ENCODE data around the gene SLC6A3.
"Not testable (repeated sequence)": the region's sequence is repeated elsewhere in the genome, so short reads cannot be mapped to it uniquely, and the experiment has no call there.

Gene SLC6A3

DNA sequence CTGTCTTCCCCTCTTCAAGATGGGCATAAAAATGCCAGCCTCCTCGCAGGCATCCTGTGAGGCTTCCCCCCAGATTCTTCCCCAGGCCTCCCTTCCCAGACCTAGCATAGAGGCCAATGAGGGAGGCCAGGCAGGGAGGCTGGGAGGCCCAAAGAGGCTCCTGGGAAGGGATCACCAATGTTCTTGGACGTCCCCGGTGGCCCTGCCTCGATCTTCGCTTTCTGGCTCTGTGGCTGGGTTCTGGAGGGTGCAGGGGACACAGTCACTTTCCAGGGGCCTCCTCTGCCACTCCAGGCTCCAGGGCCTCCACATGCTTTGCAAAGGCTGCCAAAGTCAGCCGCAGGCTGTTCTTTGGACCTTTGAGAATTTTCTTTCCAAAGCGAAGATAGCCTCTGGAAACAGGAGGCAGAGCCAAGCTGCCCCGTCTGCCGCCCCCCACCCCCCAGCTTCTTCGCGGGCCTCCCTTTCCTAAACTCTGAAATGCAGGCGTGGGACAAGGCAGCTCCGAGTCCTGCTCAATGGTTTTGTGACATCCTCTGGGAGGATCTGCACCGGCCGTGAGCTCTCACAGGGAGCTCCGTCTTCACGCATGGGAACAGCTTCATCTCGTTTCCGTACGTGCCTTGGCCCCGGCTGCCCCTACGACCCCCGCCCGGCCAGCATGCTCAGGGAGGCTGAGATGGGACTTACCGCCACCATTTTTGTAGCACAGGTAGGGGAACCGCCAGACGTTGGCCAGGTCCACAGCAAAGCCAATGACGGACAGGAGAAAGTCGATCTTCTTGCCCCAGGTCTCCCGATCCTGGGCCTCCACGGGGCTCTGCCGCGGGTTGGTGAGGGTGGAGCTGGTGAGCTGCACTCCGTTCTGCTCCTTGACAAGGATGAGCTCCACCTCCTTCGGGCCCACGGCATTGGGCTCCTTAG is 2.8 kb downstream of the SLC6A3 start:
- DNase-seq (ENCODE audit: low read depth in 2 of 2): no peak

DNA sequence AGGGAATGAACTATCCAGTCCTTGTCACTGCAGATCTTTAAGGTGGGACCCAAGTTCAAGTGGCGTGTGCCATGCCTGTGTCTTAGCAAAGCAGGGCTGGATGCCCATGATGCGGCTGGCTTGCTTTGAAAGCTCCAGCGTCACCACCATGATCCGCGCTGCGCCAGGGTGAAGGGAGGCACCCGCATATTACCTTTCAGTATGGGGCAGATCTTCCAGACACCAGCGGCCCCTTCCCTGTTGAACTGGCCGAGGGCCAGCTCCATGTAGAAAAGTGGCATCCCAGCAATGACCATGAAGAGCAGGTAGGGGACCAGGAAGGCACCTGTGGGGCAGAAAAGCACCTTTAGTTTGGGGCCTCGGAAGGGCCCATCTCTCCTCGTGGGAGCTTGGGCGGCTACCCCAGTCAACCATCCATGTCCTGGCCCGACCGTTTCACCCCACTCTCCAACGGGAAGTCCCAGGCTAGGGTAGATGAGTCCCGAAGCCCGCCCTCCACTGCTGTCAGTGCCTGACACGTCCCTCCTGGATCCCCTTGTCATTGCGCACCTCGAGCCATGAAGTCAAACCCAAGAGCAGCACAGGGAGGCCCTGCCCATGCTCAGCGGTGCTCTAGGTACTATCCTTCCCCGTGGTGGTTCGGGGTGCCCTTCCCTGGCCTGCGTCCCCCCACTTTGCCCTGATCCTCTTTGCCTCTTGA is 3.9 kb downstream of the SLC6A3 start:
- DNase-seq (ENCODE audit: low read depth in 2 of 2): no peak

DNA sequence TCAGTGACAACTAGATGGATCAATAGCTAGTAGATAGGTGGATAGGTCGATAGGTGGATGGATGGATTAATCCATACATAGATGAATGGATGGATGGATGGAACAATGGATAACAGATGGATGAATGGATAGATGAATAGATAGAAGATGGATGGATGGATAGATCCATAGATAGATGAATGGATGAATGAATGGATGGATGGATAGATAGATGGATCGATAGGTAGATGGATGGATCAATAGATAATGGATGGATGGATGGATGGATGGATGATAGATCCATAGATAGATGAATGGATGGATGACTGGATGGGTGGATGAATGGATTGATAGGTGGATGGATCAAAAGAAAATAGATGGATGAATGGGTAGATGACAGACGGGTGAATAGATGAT is 5.1 kb downstream of the SLC6A3 start:
- no peak for DNase-seq (ENCODE audit: low read depth in 2 of 2)

DNA sequence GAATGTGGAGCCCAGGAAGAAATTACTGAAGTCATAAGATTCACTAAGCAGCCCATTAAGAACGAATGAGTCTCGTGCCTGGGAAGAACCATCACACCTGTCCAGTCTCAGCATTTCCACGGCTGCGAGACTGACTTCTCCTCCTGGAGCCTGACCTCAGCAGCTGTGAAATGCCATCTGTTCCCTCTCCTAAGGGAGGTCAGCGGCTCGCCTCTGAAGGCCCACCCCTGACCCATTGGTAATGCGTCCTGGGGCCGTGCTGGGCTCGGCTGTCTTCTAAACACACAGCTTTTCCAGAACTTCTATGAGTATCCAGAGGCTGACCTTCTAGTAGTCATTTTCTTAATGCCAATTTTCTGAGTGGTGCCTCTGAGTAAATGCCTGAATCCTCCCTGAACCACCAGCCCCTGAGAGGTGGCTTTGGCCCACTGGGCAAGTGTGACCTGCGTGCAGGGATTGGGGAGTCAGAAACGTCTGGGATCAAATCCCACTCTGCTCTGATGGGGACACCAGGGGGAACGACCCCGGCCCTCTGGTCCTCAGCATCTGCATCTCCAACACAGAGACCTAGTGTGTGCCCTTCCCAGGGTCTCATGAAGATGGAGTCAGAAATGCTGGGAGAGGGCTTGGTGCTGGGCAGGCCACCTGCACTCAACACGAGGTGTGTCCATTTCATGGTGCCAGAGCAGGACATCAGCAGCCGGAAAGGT is 5.7 kb downstream of the SLC6A3 start:
- DNase-seq (ENCODE audit: low read depth in 2 of 2): no peak

DNA sequence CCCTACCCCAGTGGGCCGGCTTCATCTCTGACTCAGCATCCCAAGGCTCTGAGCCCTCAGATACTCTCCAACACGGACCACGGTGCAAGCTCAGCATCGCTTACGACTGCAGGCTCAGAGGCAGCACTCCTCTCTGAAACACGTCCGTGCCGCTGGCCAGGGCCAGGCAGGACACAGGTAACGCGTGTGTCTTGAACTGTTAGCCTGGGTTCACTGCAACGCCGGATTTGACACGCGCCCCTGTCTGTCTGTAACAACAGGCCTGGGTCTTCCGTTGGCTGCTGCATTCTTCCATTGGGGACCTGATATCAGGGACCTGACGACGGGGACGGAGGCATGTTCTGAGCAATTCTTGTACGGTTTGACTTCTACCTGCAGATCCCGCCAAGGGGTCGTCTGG is 6.4 kb downstream of the SLC6A3 start:
- DNase-seq (ENCODE audit: low read depth in 2 of 2): no peak

DNA sequence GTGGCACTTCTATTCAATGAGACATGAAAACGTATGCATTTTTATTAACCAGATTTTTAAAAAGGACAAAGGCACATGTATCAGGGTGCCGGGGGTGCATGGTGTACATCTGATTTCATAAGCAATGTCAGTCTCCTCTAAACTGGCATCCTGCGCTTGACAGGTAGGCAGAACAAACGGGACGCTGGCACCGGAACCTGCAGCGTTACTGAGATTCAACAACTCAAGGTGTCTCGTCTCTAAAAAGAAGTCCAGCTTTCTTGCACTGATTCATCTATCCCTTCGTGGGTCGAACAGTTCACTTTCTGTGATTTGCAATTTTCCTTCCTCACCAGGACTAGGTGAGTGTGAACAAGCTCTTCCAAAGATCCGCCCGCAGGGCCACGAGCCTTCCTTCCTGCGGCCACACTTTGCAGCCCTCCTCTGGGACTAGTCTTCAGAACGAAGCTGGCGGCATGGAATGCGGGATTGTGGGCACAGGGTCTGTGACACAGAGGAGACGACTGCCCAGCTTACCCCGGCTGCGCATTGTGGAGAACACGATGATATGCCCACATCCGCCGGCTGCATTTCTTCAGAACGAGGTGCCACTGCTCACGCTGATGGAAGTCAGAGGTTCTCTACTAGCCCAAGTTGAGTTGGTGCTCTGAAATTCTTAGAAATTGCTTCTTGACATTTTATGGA is 7.2 kb downstream of the SLC6A3 start:
- no peak for DNase-seq (ENCODE audit: low read depth in 2 of 2)

DNA sequence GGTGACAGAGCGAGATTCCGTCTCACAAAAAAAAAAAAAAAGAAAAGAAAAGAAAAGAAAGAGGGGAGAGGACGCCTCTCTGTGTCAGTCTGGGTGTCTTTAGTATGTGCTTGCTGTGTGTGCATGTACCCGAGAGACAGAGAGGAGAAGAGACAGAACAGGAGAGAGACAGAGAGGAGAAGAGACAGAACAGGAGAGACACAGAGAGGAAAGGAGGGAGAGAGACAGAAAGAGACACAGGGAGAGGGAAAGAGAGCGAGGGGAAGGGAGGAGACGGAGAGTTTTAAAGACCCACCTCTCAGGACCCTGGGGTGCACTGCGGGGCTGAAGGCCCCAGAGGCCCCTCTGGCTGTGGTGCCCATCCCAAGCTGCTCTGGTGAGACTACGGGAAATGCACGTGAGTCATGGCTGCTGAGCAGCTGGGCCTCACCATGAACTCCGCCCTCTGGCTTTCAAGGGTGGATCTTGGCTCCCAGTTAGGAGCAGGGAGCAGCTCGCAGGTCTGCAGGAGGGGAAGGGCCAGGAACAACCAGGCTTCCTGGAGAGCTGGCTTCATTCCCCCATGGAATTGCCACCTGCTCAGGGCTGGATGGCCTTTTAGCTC is 7.9 kb downstream of the SLC6A3 start:
- DNase-seq (ENCODE audit: low read depth in 2 of 2): no peak

DNA sequence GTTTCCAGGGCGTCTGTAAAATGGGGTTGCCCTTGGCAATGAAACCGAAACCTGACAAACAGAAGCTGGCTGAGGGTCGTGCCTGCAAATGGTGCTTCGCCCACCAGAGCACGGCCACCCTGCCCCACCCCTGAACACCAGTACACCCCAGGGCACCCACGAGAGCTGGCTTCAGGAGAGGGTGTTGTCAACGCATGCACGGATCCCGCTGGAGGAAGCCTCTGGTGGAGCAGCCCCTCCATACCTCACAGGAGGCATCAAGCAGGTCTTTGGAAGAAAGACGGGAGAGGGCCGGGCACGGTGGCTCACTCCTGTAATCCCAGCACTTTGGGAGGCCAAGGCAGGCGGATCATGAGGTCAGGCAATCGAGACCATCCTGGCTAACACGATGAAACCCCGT is 8.6 kb downstream of the SLC6A3 start:
- DNase-seq (ENCODE audit: low read depth in 2 of 2): no peak

DNA sequence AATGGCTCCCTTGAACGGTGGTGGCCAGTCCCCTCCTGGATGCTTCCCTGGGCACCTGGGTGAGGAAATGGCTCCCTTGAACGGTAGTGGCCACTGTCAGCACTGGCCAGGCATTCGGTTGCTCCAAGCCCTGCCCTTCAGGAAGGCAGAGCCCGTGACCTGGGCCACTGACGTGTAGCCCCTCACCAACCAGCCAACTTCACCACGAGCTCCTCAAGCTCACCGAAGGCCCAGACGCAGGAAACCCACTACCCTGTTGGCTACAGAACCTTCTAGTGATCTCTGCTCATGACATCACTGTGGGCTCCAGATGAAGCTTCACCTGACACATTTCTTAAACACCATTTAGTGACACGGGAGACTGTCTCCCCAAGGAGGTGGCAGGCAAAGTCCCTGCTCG is 9.2 kb downstream of the SLC6A3 start:
- no peak for DNase-seq (ENCODE audit: low read depth in 2 of 2)

DNA sequence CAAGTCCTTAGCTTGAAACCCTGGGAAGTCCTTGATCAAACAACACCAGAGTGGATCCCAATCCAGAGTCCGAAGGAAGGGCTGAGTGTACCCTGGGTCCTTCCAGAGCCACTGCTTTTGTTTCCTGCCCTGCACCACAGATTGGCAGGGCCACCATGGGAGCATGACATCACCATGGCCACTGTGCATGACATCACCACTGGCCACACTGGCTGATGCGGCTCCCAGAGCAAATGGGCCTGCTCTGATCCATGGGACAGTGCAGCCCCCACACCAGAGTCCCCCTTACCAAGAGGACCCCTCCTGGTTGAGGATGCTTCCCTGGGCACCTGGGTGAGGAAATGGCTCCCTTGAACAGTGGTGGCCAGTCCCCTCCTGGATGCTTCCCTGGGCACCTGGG is 9.9 kb downstream of the SLC6A3 start:
- DNase-seq (ENCODE audit: low read depth in 2 of 2): no peak

DNA sequence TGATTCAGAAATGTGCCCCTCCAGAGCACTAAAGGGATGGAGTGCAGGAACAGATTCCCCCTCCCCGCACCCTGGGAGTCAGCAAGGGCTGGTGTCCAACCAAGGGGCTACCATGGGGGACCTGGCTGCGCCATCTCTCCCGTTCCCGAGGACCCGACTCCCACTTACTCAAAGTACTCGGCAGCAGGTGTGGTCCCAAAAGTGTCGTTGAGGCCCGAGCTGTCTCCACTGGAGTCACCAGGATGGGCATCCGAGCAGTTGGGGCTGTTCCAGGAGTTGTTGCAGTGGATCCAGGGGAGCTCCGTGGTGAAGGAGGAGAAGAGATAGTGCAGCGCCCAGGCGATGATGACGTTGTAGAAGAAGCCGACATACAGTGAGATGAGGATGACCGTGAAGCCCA is 12.9 kb downstream of the SLC6A3 start:
- DNase-seq (ENCODE audit: low read depth in 2 of 2): no peak

DNA sequence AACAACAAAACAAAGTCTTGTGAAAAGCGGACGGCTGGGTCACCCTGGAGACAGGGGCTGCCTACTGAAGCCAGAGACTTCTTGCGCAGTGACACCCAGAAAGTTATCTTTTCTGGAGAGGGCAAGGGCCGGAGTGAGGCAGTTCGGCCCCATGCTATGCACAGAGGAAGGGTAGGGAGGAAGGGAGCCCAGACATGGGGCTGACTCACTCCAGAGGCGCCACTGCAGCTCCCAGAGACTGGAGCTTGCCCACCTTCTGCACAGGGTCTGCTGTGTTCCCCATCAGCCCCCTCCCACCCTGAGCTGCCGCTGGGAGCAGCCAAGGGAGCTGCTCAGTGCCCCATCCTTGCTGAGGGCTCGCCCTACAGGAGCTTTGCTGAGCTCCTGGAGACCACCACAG is 13.3 kb downstream of the SLC6A3 start:
- DNase-seq (ENCODE audit: low read depth in 2 of 2): no peak

DNA sequence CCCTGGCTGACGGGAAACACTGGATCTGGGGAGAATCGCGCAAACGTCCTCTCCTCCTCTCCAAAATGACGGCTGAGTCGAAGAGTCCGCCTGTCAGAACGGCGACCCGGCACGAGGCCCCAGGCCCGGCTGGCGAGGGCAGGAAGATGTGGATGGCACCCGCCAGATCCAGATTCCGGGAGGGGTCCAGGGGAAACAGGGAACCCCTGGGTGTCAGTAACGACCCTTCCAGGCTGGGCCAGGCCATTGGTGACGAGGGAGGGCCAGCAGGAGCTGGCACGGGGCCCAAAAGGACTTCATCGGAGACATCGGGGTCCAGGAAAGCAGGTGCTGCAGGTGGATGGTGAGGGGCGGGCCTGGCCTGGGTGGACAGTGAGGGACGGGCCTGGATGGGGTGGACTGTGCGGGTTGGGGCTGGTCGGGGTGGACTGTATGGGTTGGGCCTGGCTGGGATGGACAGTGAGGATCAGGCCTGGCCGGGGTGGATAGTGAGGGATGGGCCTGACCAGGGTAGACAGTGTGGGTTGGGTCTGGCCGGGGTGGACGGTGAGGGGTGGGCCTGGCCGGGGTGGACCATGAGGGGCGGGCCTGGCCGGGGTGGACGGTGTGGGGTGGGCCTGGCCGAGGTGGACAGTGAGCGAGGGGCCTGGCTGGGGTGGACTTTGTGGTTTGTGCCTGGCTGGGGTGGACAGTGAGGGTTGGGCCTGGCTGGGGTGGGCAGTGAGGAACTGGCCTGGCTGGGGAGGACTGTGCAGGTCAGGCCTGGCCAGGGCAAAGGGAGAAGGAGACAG is 14.0 kb downstream of the SLC6A3 start:
- no peak for DNase-seq (ENCODE audit: low read depth in 2 of 2)

DNA sequence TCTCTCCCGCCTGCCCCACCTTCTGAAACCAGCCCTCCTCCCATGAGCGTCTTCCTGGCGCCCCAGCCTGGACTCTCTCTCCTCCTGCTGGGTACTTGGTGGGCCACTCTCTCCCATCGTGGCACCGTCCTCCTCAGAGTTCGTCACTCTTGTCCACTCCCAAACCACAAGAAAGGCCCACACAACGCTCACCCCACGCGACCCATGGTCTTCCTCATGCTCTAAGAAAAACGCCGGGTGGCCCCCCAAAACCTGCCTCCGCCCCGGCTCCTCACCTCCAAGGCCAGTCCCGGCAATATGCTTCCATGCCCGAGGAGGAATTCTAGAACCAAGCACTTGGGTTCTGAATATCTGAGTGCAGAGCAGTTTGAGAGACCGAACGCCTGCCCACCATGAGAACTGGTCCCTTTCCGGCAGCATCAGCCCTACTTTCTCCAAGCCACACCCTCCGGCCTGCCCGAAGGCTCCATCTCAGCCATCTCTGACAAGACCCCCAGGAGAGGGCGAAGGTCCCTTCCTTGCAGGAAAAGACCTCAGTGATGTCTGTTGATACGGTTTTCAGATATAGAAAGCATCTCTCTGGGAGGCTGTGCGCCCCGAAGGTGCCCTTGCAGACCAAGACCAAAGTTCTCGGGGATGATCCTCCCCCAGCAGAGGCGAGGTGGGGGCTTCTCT is 15.0 kb downstream of the SLC6A3 start:
- no peak for DNase-seq (ENCODE audit: low read depth in 2 of 2)

DNA sequence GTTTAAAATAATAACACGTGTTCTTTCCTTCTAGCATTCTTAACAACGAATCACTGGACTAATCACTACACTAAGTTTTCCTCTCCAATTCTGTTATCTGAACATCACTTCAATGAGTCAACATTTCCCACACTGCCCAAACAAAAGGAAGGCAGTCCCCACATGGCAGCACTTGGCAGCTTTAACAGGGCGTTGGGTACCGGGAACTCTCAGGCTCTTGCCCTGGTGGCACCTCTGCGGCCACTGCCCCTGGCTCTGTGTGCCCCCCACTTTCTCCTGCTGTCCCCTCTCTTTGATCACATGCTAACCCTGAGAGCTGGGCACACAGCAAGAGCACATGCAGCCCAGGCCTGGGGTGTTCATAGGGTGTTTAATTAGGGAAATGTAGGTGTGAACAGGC is 15.7 kb downstream of the SLC6A3 start:
- no peak for DNase-seq (ENCODE audit: low read depth in 2 of 2)

DNA sequence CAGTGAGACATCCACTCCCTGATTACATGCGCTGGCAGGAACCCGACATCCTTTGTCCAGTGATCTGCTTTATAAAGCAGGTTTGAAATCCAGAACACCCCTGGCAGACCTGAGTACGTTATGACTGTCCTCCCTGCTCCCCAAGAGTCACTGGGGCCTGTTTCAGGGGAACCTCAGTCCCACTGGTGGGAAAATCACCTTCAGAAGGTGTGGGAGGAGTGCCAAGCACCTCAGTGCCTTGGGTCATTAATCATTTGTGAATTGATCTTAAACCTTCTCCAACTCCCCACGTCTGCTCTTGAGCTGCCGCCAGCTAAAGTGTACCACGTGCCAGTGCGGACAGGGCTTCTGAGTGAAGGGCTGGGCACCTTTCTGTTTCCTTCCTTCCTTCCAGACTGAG is 16.2 kb downstream of the SLC6A3 start:
- DNase-seq (ENCODE audit: low read depth in 2 of 2): no peak

DNA sequence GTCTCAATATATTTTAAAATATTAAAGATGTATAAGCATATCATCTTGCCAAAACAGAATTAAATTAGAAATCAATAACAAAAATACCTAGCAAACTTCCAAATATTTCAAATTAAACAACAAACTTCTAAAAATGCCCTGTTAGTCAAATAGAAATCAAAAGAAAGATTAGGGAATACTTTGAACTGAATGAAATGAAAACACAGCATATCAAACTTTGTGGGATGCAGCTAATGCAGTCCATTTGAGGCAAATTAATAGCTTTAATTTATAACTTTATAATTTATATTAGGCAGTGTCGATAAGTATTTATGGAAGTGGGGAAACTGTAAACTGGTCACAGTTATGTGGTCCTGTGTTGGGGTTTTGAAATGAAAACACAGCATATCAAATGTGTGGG is 17.1 kb downstream of the SLC6A3 start:
- DNase-seq (ENCODE audit: low read depth in 2 of 2): no peak

DNA sequence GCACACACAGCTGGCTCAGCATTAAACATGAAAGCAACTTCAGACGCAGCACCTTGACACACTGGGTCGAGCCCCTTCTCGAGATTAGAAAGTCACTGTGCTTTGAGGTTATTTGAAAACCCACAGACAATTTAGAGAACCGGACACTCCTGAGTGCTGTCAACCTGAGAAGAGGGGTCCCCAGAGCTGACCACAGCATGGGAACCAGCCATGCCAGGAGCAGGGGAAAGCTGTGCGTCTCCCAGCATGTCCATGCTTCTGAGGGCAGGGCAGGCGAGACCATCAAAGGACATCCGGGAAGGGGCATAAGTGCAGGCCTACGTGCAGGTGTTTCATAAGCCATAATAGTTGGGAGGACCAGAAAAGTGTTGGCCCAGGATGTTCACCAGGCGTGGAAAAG is 20.5 kb downstream of the SLC6A3 start:
- no peak for DNase-seq (ENCODE audit: low read depth in 2 of 2)

DNA sequence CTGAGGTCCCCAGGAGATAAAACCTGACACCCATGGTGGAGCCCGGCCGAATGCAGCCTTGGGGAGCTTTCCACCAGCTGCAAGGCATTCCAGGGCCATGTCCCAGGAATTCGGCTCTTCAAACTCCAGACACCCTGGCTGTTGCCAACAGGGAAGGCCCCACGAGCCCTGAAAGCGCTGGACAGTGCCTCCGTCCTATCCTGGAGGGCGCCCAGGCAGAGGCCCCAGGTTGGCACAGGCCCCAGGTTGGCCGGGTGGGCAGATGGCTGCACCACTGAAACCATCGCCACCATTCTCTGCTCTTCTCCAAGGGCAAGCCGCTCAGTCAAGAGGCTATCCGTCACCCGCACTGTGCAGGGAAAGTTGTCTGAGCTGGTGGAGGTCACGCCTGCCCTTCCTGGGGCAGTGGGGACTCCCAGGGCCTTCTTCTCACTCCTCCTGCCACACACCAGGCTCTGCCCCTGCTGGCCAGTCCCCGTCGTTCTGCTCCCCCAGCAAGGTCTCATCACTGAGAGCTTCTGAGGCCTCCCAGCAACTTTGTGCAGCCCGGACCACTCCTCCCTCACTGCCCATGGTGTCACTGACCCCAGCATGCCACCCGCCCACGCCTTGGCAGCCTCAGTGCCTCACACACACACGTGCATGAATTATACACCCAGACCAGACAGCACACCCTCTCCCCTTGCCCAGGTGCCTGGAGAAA is 21.2 kb downstream of the SLC6A3 start:
- no peak for DNase-seq (ENCODE audit: low read depth in 2 of 2)

DNA sequence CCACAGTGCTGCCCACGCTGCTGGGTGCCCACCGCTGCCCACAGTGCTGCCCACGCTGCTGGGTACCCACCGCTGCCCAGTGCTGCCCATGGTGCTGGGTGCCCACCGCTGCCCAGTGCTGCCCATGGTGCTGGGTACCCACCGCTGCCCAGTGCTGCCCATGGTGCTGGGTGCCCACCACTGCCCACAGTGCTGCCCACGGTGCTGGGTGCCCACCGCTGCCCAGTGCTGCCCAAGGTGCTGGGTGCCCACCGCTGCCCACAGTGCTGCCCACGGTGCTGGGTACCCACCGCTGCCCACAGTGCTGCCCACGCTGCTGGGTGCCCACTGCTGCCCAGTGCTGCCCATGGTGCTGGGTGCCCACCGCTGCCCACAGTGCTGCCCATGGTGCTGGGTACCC is 22.7 kb downstream of the SLC6A3 start:
- not testable (repeated sequence) for DNase-seq (ENCODE audit: low read depth in 2 of 2)
